H9 (cell line): Measurements from ENCODE around the gene DMXL2. TPM values are rescaled to one million over a fixed set of nuclear protein-coding genes. Genes with fewer than 3 reads are reported as not detected.

ENCODE experiments used
- DNase-seq: peaks from one replicate; pipeline ENCODE4 v3.0.0-alpha.2; 2017
- H2AFZ ChIP-seq: one replicate; pipeline ENCODE4 v1.6.1; 2013; ENCODE audit warnings: mild to moderate bottlenecking, low read length, control low read depth, moderate library complexity
- H2AK5ac ChIP-seq: 2 replicates; pipeline ENCODE4 v1.6.1; 2013; ENCODE audit warnings: low read length, control low read depth, mixed read lengths; ENCODE audit not compliant: insufficient read length
- H2BK120ac ChIP-seq: one replicate; pipeline ENCODE4 v1.6.1; 2013; ENCODE audit warnings: low read depth, mild to moderate bottlenecking, low read length, control low read depth, inconsistent platforms; ENCODE audit not compliant: poor library complexity, severe bottlenecking
- H2BK12ac ChIP-seq: 2 replicates; pipeline ENCODE4 v1.6.1; 2013; ENCODE audit warnings: low read length, control low read depth, mixed read lengths, low read depth; ENCODE audit not compliant: insufficient read length
- H2BK15ac ChIP-seq: 2 replicates; pipeline ENCODE4 v1.6.1; 2013; ENCODE audit warnings: low read depth, low read length, control low read depth
- H2BK20ac ChIP-seq: one replicate; pipeline ENCODE4 v1.6.1; 2013; ENCODE audit warnings: low read depth, mild to moderate bottlenecking, low read length, control low read depth, inconsistent platforms; ENCODE audit not compliant: poor library complexity, severe bottlenecking
- H2BK5ac ChIP-seq: 2 replicates; pipeline ENCODE4 v1.6.1; 2013; ENCODE audit warnings: low read length, control low read depth, mixed read lengths; ENCODE audit not compliant: insufficient read length
- H3K14ac ChIP-seq: 2 replicates; pipeline ENCODE4 v1.6.1; 2013; ENCODE audit warnings: low read length, control low read depth; ENCODE audit not compliant: insufficient read depth
- H3K18ac ChIP-seq: 2 replicates; pipeline ENCODE4 v1.6.1; 2013; ENCODE audit warnings: low read depth, mild to moderate bottlenecking, mixed read lengths, low read length, control low read depth; ENCODE audit not compliant: insufficient read length
- H3K23ac ChIP-seq: 2 replicates; pipeline ENCODE4 v1.6.1; 2013; ENCODE audit warnings: low read length, control low read depth, mixed read lengths, low read depth; ENCODE audit not compliant: insufficient read length
- H3K23me2 ChIP-seq: 2 replicates; pipeline ENCODE4 v1.6.1; 2013; ENCODE audit warnings: low read depth, mild to moderate bottlenecking, mixed read lengths, low read length, control low read depth; ENCODE audit not compliant: insufficient read length, poor library complexity, severe bottlenecking
- H3K27ac ChIP-seq: 2 replicates; pipeline ENCODE4 v1.5.1; 2013; ENCODE audit warnings: low read length, control low read depth, mixed read lengths, low read depth; ENCODE audit not compliant: insufficient read length
- H3K27me3 ChIP-seq: 2 replicates; pipeline ENCODE4 v1.6.1; 2013; ENCODE audit warnings: low read length, control low read depth, inconsistent platforms; ENCODE audit not compliant: insufficient read depth
- H3K4ac ChIP-seq: 2 replicates; pipeline ENCODE4 v1.6.1; 2013; ENCODE audit warnings: low read depth, mild to moderate bottlenecking, control low read depth, inconsistent platforms, low read length, moderate library complexity
- H3K4me1 ChIP-seq: 2 replicates; pipeline ENCODE4 v1.6.1; 2013; ENCODE audit warnings: low read length, control low read depth, inconsistent platforms; ENCODE audit not compliant: insufficient read depth
- H3K4me2 ChIP-seq: 2 replicates; pipeline ENCODE4 v1.6.1; 2013; ENCODE audit warnings: low read length, control low read depth, mixed read lengths; ENCODE audit not compliant: insufficient read length, insufficient read depth
- H3K56ac ChIP-seq: 2 replicates; pipeline ENCODE4 v1.6.1; 2013; ENCODE audit warnings: low read depth, mild to moderate bottlenecking, mixed read lengths, low read length, control low read depth; ENCODE audit not compliant: insufficient read length
- H3K79me1 ChIP-seq: 2 replicates; pipeline ENCODE4 v1.6.1; 2013; ENCODE audit warnings: low read depth, mild to moderate bottlenecking, moderate library complexity, low read length, control low read depth, inconsistent platforms; ENCODE audit not compliant: insufficient read depth, poor library complexity, severe bottlenecking
- H3K79me2 ChIP-seq: 2 replicates; pipeline ENCODE4 v1.6.1; 2013; ENCODE audit warnings: low read length, control low read depth, inconsistent platforms; ENCODE audit not compliant: insufficient read depth
- H3K9ac ChIP-seq: 2 replicates; pipeline ENCODE4 v1.6.1; 2013; ENCODE audit warnings: low read length, control low read depth, mixed read lengths; ENCODE audit not compliant: insufficient read length; ENCODE audit errors: extremely low read depth
- H3K9me3 ChIP-seq: one replicate; pipeline ENCODE4 v1.6.1; 2013; ENCODE audit warnings: low read depth, low read length, inconsistent platforms; ENCODE audit not compliant: control insufficient read depth
- H3T11ph ChIP-seq: one replicate; pipeline ENCODE4 v1.6.1; 2013; ENCODE audit warnings: mild to moderate bottlenecking, low read length, control low read depth, inconsistent platforms
- H4K20me1 ChIP-seq: one replicate; pipeline ENCODE4 v1.6.1; 2013; ENCODE audit not compliant: control insufficient read depth, insufficient read length, insufficient read depth
- H4K5ac ChIP-seq: 2 replicates; pipeline ENCODE4 v1.6.1; 2013; ENCODE audit warnings: low read depth, mild to moderate bottlenecking, mixed read lengths, low read length, control low read depth; ENCODE audit not compliant: insufficient read length
- H4K8ac ChIP-seq: replicated peaks from 2 replicates; pipeline ENCODE4 v1.6.1; 2013; ENCODE audit warnings: low read length, control low read depth, mixed read lengths, low read depth; ENCODE audit not compliant: insufficient read length
- H4K91ac ChIP-seq: 2 replicates; pipeline ENCODE4 v1.6.1; 2013; ENCODE audit warnings: low read depth, mild to moderate bottlenecking, moderate library complexity, mixed read lengths, low read length, control low read depth; ENCODE audit not compliant: insufficient read length
- H3K27ac Mint-ChIP-seq, 3 experiments: 2 replicates in 2 of 3; 3 replicates in 1 of 3; pipeline ENCODE4 v1.8.0; 2020 to 2021; ENCODE audit warnings: mixed read lengths in 3 of 3, mild to moderate bottlenecking in 1 of 3, moderate library complexity in 1 of 3
- H3K27me3 Mint-ChIP-seq: 2 replicates; pipeline ENCODE4 v1.8.0; 2021; ENCODE audit warnings: low read depth, mild to moderate bottlenecking, moderate library complexity, mixed read lengths
- H3K36me3 Mint-ChIP-seq, 3 experiments: 2 replicates in 2 of 3; 3 replicates in 1 of 3; pipeline ENCODE4 v1.8.0; 2020 to 2021; ENCODE audit warnings: low read depth in 3 of 3, mixed read lengths in 3 of 3; ENCODE audit not compliant: insufficient read depth in 1 of 3
- H3K4me1 Mint-ChIP-seq, 2 experiments: 2 replicates each; pipeline ENCODE4 v1.8.0; 2020; ENCODE audit warnings: mixed read lengths in 2 of 2
- H3K4me3 Mint-ChIP-seq, 2 experiments: 2 replicates in 1 of 2; 3 replicates in 1 of 2; pipeline ENCODE4 v1.8.0; 2020 to 2021; ENCODE audit warnings: mild to moderate bottlenecking in 2 of 2, mixed read lengths in 2 of 2, moderate library complexity in 1 of 2
- H3K9me3 Mint-ChIP-seq, 2 experiments: 2 replicates in 1 of 2; 3 replicates in 1 of 2; pipeline ENCODE4 v1.8.0; 2020; ENCODE audit warnings: mild to moderate bottlenecking in 2 of 2, mixed read lengths in 2 of 2, moderate library complexity in 1 of 2
- CTCF ChIP-seq: fragments of 200-600 bp; sonication (generic); conservative IDR thresholded peaks from 3 replicates; pipeline ENCODE4 v1.8.0; 2021; ENCODE audit warnings: antibody characterized with exemption, mild to moderate bottlenecking
- WGBS: extraction: QIAGEN DNeasy Blood & Tissue Kit; methylation state at CpG from one replicate; pipeline ENCODE4 v1.1.7; 2013; ENCODE audit warnings: missing lambda C conversion rate, low lambda C conversion rate, mixed read lengths; ENCODE audit not compliant: insufficient read length; ENCODE audit errors: extremely low coverage; 5-methylcytosine and 5-hydroxymethylcytosine counted together
- total RNA-seq: library from RNA; stranded (reverse); gene quantifications from 2 replicates; pipeline ENCODE4 v1.2.1, GENCODE V29; 2021

The DMXL2 gene
- total RNA-seq, 1 experiment from 2014 or later = 13.9 TPM

- H2BK12ac ChIP-seq = no peak overlapping the region
Measured at GRCh38 chr15:51629612-51630011, 7.0 kb upstream of the DMXL2 start.

More at GRCh38 chr15:51629612-51630011, 7.0 kb upstream of the DMXL2 start:
- no peak overlapping the region for H3T11ph ChIP-seq
- no peak overlapping the region for H4K8ac ChIP-seq
- H2BK15ac ChIP-seq = no peak overlapping the region
- H2BK120ac ChIP-seq = no peak overlapping the region
- no peaks in the 10 kb centered on the region; a peak in 1 of 4 replicates for H3K4me1 Mint-ChIP-seq
- H3K18ac ChIP-seq = no peak overlapping the region
- H3K23ac ChIP-seq = no peak overlapping the region
- H3K4me3 Mint-ChIP-seq = no peak overlapping the region
- WGBS = no CpG with 5 or more reads among the region's 1 CpG
- TF ChIP-seq CTCF = no peak
- H3K79me1 ChIP-seq = no peaks in the 10 kb centered on the region
- H3K9ac ChIP-seq = no peak overlapping the region
- no peak overlapping the region for H3K14ac ChIP-seq
- H3K27ac Mint-ChIP-seq = no peak overlapping the region
- no peaks in the 10 kb centered on the region for H3K27me3 ChIP-seq
- no peaks in the 10 kb centered on the region for H3K23me2 ChIP-seq
- H2BK20ac ChIP-seq = no peak overlapping the region
- H3K79me2 ChIP-seq = no peaks in the 10 kb centered on the region
- no peak overlapping the region for H2BK5ac ChIP-seq
- H4K20me1 ChIP-seq = no peaks in the 10 kb centered on the region
- H3K56ac ChIP-seq = no peak overlapping the region
- H3K36me3 Mint-ChIP-seq = no peaks in the 10 kb centered on the region
- H3K27me3 Mint-ChIP-seq = peaks cover 26% of the 10 kb centered on the region
- H3K4me2 ChIP-seq = no peak overlapping the region
- DNase-seq = no peak
- no peak overlapping the region for H4K91ac ChIP-seq
- no peaks in the 10 kb centered on the region for H3K9me3 Mint-ChIP-seq
- H3K4me1 ChIP-seq = no peaks in the 10 kb centered on the region
- H2AFZ ChIP-seq = no peak overlapping the region
- no peak overlapping the region for H3K4ac ChIP-seq
- H3K9me3 ChIP-seq = no peaks in the 10 kb centered on the region
- H3K27ac ChIP-seq = no peak overlapping the region
- H2AK5ac ChIP-seq = no peak overlapping the region
- H4K5ac ChIP-seq = no peak overlapping the region
